ENCODE results near the gene PPP1R26.

DNA sequence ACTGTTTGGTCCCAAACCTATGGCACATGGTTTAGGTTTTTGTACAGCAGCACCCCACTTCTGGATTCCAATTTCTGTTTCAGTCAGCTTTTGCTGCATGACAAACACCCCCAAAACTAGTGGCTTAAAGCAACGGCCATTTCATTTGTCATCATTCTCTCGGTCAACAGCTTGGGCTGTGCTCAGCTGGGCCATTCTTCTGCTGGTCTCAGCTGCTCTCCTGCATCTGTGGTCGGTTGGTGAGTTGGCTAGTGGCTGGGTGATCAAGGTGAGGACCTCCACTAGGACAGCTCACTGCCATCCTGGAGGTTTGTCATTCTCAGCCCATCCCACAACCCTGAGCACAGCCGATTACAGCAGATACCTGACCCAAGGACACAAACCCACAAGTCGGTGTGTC, 24.8 kb upstream of the PPP1R26 start:
- TF ChIP-seq, protein P1, sequence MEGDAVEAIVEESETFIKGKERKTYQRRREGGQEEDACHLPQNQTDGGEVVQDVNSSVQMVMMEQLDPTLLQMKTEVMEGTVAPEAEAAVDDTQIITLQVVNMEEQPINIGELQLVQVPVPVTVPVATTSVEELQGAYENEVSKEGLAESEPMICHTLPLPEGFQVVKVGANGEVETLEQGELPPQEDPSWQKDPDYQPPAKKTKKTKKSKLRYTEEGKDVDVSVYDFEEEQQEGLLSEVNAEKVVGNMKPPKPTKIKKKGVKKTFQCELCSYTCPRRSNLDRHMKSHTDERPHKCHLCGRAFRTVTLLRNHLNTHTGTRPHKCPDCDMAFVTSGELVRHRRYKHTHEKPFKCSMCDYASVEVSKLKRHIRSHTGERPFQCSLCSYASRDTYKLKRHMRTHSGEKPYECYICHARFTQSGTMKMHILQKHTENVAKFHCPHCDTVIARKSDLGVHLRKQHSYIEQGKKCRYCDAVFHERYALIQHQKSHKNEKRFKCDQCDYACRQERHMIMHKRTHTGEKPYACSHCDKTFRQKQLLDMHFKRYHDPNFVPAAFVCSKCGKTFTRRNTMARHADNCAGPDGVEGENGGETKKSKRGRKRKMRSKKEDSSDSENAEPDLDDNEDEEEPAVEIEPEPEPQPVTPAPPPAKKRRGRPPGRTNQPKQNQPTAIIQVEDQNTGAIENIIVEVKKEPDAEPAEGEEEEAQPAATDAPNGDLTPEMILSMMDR (IDR thresholded peaks at IDR 0.05) = no peak
- TF ChIP-seq POLR2AphosphoS5 (IDR thresholded peaks at IDR 0.05) (no peak), POLR2A (IDR thresholded peaks at IDR 0.05) (no peak)

Measured in prostate gland (tissue), 2 donors.